SK-N-SH (cell line): ENCODE results near the gene TP53TG5. TPM values are rescaled to one million over a fixed set of nuclear protein-coding genes. Genes with fewer than 3 reads are reported as not detected.

ENCODE experiments used
- CTCF ChIA-PET: fragments of 300-600, 350-600 bp; formaldehyde crosslinking; extraction: SDS; loops from one replicate; lab custom pipeline; 2021; lab: Yijun Ruan, JAX
- POLR2A ChIA-PET: fragments of 350-600 bp; sonication (Branson Sonifier 250); formaldehyde crosslinking; extraction: SDS; loops from one replicate; lab custom pipeline; 2020; ENCODE audit warnings: antibody characterized with exemption, inconsistent platforms; lab: Yijun Ruan, JAX
- DNase-seq: peaks from one replicate; pipeline ENCODE4 v3.0.0; 2012
- H2AFZ ChIP-seq: fragments of 200-600 bp; sonication (generic); 2 replicates; pipeline ENCODE4 v1.8.1; 2016; ENCODE audit warnings: antibody characterized with exemption, mild to moderate bottlenecking, low read depth
- H3F3A ChIP-seq: fragments of 200-600 bp; sonication (generic); replicated peaks from 2 replicates; pipeline ENCODE3; 2016; ENCODE audit warnings: antibody characterized with exemption, mild to moderate bottlenecking; ENCODE audit not compliant: insufficient read depth
- H3K27ac ChIP-seq, 2 experiments: fragments of 200-500 bp in 1 of 2; fragments of 200-600 bp in 1 of 2; sonication (Bioruptor generic) in 1 of 2; sonication (generic), shearing (Covaris generic) in 1 of 2; 2 replicates each; pipeline versions ENCODE4 v1.5.1 to v1.6.1; 2014 to 2016; ENCODE audit warnings: low read depth in 2 of 2, inconsistent platforms in 1 of 2, low read length in 1 of 2, mild to moderate bottlenecking in 1 of 2, mixed read lengths in 1 of 2
- H3K27me3 ChIP-seq: fragments of 200-600 bp; sonication (generic), shearing (Covaris generic); 2 replicates; pipeline ENCODE4 v1.6.1; 2016; ENCODE audit warnings: mixed run types; ENCODE audit not compliant: insufficient read depth
- H3K36me3 ChIP-seq, 2 experiments: fragments of 200-500 bp in 1 of 2; fragments of 200-600 bp in 1 of 2; sonication (Bioruptor generic) in 1 of 2; sonication (generic) in 1 of 2; replicated peaks in 1 of 2; 2 replicates each; pipeline versions ENCODE3 to v1.5.1; 2014 to 2016; ENCODE audit warnings: low read length in 1 of 2, mild to moderate bottlenecking in 1 of 2; ENCODE audit not compliant: insufficient read depth in 2 of 2, control insufficient read depth in 1 of 2
- H3K4me1 ChIP-seq, 2 experiments: fragments of 200-500 bp in 1 of 2; fragments of 200-600 bp in 1 of 2; sonication (Bioruptor generic) in 1 of 2; sonication (generic), shearing (Covaris generic) in 1 of 2; 2 replicates each; pipeline versions ENCODE4 v1.5.1 to v1.6.1; 2014 to 2016; ENCODE audit warnings: low read depth in 1 of 2, low read length in 1 of 2, mixed run types in 1 of 2; ENCODE audit not compliant: insufficient read depth in 2 of 2, control insufficient read depth in 1 of 2
- H3K4me2 ChIP-seq: fragments of 200-600 bp; sonication (generic), shearing (Covaris generic); 2 replicates; pipeline ENCODE4 v1.6.1; 2017; ENCODE audit warnings: mixed run types
- H3K4me3 ChIP-seq, 2 experiments: fragments of 200-500 bp in 1 of 2; fragments of 200-600 bp in 1 of 2; sonication (Bioruptor generic) in 1 of 2; sonication (generic), shearing (Covaris generic) in 1 of 2; 2 replicates each; pipeline versions ENCODE4 v1.5.1 to v1.8.1; 2014 to 2016; ENCODE audit warnings: low read depth in 2 of 2, inconsistent platforms in 1 of 2, low read length in 1 of 2, mild to moderate bottlenecking in 1 of 2, mixed read lengths in 1 of 2, moderate library complexity in 1 of 2
- H3K79me2 ChIP-seq: fragments of 200-600 bp; sonication (generic); 2 replicates; pipeline ENCODE4 v1.8.1; 2017; ENCODE audit warnings: mild to moderate bottlenecking; ENCODE audit not compliant: insufficient read depth
- H3K9ac ChIP-seq: fragments of 200-600 bp; sonication (generic); 2 replicates; pipeline ENCODE4 v1.6.1; 2017; ENCODE audit warnings: mixed run types
- H3K9me2 ChIP-seq: fragments of 200-600 bp; sonication (generic); 2 replicates; pipeline ENCODE4 v1.6.1; 2017; ENCODE audit warnings: mixed run types
- H3K9me3 ChIP-seq: fragments of 200-600 bp; sonication (generic); 2 replicates; pipeline ENCODE4 v1.6.1; 2017; ENCODE audit warnings: mixed run types, mild to moderate bottlenecking, moderate library complexity
- H4K20me1 ChIP-seq: fragments of 200-600 bp; sonication (generic); 2 replicates; pipeline ENCODE4 v1.6.1; 2017; ENCODE audit warnings: mild to moderate bottlenecking, mixed run types; ENCODE audit not compliant: insufficient read depth
- ELF1 ChIP-seq: IDR thresholded peaks from 2 replicates; pipeline ENCODE4 v1.4.0; 2012
- GABPA ChIP-seq: IDR thresholded peaks from 2 replicates; pipeline ENCODE4 v1.4.0; 2012; ENCODE audit warnings: low read depth, mild to moderate bottlenecking
- MXI1 ChIP-seq: IDR thresholded peaks from 2 replicates; pipeline ENCODE4 v1.6.1; 2012; ENCODE audit warnings: mild to moderate bottlenecking, low read depth, low read length, improper control_type of control experiment
- NRF1 ChIP-seq: IDR thresholded peaks from 2 replicates; pipeline ENCODE4 v1.6.1; 2012; ENCODE audit warnings: low read depth, mild to moderate bottlenecking, low read length
- POLR2AphosphoS5 ChIP-seq: IDR thresholded peaks from 2 replicates; pipeline ENCODE4 v1.6.1; 2012; ENCODE audit warnings: low read depth, low read length
- RAD21 ChIP-seq: IDR thresholded peaks from 2 replicates; pipeline ENCODE4 v1.6.1; 2012; ENCODE audit warnings: mild to moderate bottlenecking, low read length
- RCOR1 ChIP-seq: fragments of 150-350 bp; IDR thresholded peaks from 2 replicates; pipeline ENCODE4 v1.6.1; 2017; ENCODE audit warnings: antibody characterized with exemption, low read length
- SIN3A ChIP-seq: IDR thresholded peaks from 2 replicates; pipeline ENCODE4 v1.6.1; 2012; ENCODE audit warnings: low read depth, mild to moderate bottlenecking, low read length, moderate library complexity, borderline replicate concordance
- TCF12 ChIP-seq: IDR thresholded peaks from 2 replicates; pipeline ENCODE4 v1.4.0; 2012
- YY1 ChIP-seq: IDR thresholded peaks from 2 replicates; pipeline ENCODE4 v1.4.0; 2012; ENCODE audit warnings: low read depth, mild to moderate bottlenecking
- WGBS: methylation state at CpG from one replicate; pipeline ENCODE4 v1.1.6; 2017; ENCODE audit warnings: low lambda C conversion rate; 5-methylcytosine and 5-hydroxymethylcytosine counted together
- polyA plus RNA-seq, 3 experiments: library from polyadenylated mRNA; depleted of rRNA; stranded (reverse); fragments of >200 nt; gene quantifications; 2 replicates each; pipeline ENCODE4 v1.2.3, GENCODE V29; 2012
- TF ChIP-seq, protein P1 (sequence below): IDR thresholded peaks from 2 replicates; pipeline ENCODE4 v1.4.0; 2012; ENCODE audit warnings: low read depth, borderline replicate concordance
- TF ChIP-seq, protein P2 (sequence below): fragments of 150-350 bp; IDR thresholded peaks from 2 replicates; pipeline ENCODE4 v1.6.1; 2016; ENCODE audit warnings: mild to moderate bottlenecking, low read depth, low read length
- TF ChIP-seq, protein P3 (sequence below): fragments of 200-600 bp; sonication (generic); IDR thresholded peaks from 2 replicates; pipeline ENCODE4 v1.6.1; 2017; ENCODE audit warnings: antibody characterized with exemption, mild to moderate bottlenecking, moderate library complexity

The TP53TG5 gene
- polyA plus RNA-seq, 1 of the 3 experiments (the other 2 are of a cell fraction) = not detected

DNA sequence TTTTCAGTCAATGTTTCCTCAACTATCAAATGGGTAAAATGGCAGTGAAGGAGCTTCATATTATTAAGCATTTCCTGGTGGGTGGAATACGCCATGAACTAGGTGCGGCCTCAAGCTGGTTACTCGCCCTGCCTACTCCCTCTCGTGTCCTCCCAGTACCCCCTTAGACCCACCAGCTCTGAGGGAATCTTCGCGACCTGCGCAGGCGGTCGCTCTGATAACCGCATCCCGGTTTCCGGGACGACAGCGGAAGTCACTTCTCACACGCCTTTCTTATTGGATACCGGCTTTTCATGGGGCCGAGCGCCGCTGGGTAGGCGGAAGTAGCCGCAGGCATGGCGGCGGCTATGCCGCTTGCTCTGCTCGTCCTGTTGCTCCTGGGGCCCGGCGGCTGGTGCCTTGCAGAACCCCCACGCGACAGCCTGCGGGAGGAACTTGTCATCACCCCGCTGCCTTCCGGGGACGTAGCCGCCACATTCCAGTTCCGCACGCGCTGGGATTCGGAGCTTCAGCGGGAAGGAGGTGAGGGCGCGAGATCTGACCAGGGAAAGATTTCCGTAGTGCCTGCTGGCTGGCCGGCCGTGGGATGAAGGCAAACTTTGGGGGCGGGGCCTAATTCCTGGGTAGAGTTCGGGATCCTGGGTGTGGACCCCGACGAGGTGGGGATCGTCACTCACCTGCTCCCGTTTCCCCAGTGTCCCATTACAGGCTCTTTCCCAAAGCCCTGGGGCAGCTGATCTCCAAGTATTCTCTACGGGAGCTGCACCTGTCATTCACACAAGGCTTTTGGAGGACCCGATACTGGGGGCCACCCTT, 37.9 kb upstream of the TP53TG5 start, which contains the start of gene PIGT (continued):
- TF ChIP-seq, protein P1, sequence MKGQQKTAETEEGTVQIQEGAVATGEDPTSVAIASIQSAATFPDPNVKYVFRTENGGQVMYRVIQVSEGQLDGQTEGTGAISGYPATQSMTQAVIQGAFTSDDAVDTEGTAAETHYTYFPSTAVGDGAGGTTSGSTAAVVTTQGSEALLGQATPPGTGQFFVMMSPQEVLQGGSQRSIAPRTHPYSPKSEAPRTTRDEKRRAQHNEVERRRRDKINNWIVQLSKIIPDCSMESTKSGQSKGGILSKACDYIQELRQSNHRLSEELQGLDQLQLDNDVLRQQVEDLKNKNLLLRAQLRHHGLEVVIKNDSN = no peak
- peak; percentile 97 for TF ChIP-seq ELF1
- peak; percentile 95 for TF ChIP-seq YY1
- TF ChIP-seq GABPA = peak; percentile 96
- no peak for TF ChIP-seq RCOR1
- TF ChIP-seq, protein P2, sequence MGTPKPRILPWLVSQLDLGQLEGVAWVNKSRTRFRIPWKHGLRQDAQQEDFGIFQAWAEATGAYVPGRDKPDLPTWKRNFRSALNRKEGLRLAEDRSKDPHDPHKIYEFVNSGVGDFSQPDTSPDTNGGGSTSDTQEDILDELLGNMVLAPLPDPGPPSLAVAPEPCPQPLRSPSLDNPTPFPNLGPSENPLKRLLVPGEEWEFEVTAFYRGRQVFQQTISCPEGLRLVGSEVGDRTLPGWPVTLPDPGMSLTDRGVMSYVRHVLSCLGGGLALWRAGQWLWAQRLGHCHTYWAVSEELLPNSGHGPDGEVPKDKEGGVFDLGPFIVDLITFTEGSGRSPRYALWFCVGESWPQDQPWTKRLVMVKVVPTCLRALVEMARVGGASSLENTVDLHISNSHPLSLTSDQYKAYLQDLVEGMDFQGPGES = peak; percentile 45; the same call in 1 of the 2 replicates
- TF ChIP-seq, protein P3, sequence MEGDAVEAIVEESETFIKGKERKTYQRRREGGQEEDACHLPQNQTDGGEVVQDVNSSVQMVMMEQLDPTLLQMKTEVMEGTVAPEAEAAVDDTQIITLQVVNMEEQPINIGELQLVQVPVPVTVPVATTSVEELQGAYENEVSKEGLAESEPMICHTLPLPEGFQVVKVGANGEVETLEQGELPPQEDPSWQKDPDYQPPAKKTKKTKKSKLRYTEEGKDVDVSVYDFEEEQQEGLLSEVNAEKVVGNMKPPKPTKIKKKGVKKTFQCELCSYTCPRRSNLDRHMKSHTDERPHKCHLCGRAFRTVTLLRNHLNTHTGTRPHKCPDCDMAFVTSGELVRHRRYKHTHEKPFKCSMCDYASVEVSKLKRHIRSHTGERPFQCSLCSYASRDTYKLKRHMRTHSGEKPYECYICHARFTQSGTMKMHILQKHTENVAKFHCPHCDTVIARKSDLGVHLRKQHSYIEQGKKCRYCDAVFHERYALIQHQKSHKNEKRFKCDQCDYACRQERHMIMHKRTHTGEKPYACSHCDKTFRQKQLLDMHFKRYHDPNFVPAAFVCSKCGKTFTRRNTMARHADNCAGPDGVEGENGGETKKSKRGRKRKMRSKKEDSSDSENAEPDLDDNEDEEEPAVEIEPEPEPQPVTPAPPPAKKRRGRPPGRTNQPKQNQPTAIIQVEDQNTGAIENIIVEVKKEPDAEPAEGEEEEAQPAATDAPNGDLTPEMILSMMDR = no peak
- TF ChIP-seq TCF12 = no peak; the same call in 1 of the 2 replicates
- no peak for TF ChIP-seq RAD21
- peak; percentile 81 for TF ChIP-seq NRF1

DNA sequence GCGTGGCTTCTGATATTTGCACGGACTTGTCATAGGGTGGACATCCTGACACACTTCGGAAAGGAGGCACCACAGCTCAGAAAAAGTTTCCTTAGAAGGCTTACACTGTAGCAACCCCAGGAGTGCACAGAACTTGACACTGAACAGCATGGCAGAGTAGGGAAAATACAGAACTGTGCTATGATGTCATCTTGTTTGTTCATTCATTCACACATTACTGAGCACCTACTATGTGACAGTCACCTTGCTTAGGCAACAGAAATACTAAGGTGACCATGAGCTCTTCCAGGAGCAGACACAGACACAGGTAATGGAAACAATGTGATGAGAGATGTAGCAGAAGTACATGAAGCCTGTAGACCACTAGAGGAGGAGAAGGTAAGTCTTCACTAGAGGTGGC, 35.4 kb upstream of the TP53TG5 start:
- POLR2A ChIA-PET = interaction anchor here (1.3 kb wide), 1 partner anchor 13 kb away, joined by 4 read pairs; no protein-coding TSS in a partner anchor
- CTCF ChIA-PET = interaction anchor here (0.5 to 4.4 kb wide), 2 partner anchors 23 to 105 kb away, joined by 3 to 26 read pairs; partner anchors contain the start of gene MATN4

More for the DNA sequence above, 35.4 kb upstream of the TP53TG5 start:
- H2AFZ ChIP-seq = no peak overlapping the region
- H3K27me3 ChIP-seq = no peaks in the 10 kb centered on the region
- H3K79me2 ChIP-seq = peaks cover 24% of the 10 kb centered on the region
- H3K9me2 ChIP-seq = no peaks in the 10 kb centered on the region
- no peak overlapping the region for H3K4me2 ChIP-seq
- H3F3A ChIP-seq = no peaks in the 10 kb centered on the region
- H3K4me3 ChIP-seq = no peak overlapping the region
- no peaks in the 10 kb centered on the region for H3K9me3 ChIP-seq
- WGBS = 61% methylated on average over 3 of the region's 3 CpGs
- peaks cover 0 to 21% of the 10 kb centered on the region in 2 experiments for H3K36me3 ChIP-seq
- no peak for TF ChIP-seq MXI1
- no peak for TF ChIP-seq POLR2AphosphoS5
- TF ChIP-seq SIN3A = no peak
- TF ChIP-seq RAD21 = no peak
- TF ChIP-seq, all 33 proteins: peak for 0
- H3K9ac ChIP-seq = no peak overlapping the region
- DNase-seq = no peak
- H3K4me1 ChIP-seq = peaks cover 0 to 7% of the 10 kb centered on the region in 2 experiments; a peak in 3 of 4 replicates
- no peaks in the 10 kb centered on the region for H4K20me1 ChIP-seq
- no peak overlapping the region for H3K27ac ChIP-seq
